Amygdala (tissue), 56 donors: ENCODE data around the gene MLANA.

Experiments used
- DNase-seq, 56 donors: peaks; one replicate each; lab custom pipeline; 2025; lab: John Stamatoyannopoulos, UW

Gene MLANA

GRCh38 chr9:5953743-5954707, 63.3 kb downstream of the MLANA start:
- DNase-seq: no peak

GRCh38 chr9:5957166-5957565, 66.5 kb downstream of the MLANA start:
- no peak for DNase-seq

GRCh38 chr9:5958273-5958672, 67.6 kb downstream of the MLANA start:
- DNase-seq: no peak
